Loucy (cell line): ENCODE measurements around the gene MECR.

Experiments used
- CTCF ChIP-seq: fragments of 200-600 bp; sonication (generic); conservative IDR thresholded peaks from 2 replicates; pipeline ENCODE4 v1.5.1; 2014; ENCODE audit warnings: mild to moderate bottlenecking, antibody characterized with exemption, low read length
- EZH2phosphoT487 ChIP-seq: fragments of 200-600 bp; IDR thresholded peaks from 2 replicates; pipeline ENCODE4 v1.6.1; 2018; ENCODE audit warnings: antibody characterized with exemption, mild to moderate bottlenecking, moderate library complexity, borderline replicate concordance

- TF ChIP-seq CTCF, result no peak
- no peak for TF ChIP-seq EZH2phosphoT487
These were observed 47.4 kb downstream of the MECR start for GRCh38 chr1:29183287-29183686.
